WTC11 (cell line): ENCODE results near the gene NFATC3. TPM values are rescaled to one million over a fixed set of nuclear protein-coding genes. Genes with fewer than 3 reads are reported as not detected.

Experiments
- ATAC-seq: fragments of 200-7000 bp; cut with Tn5 transposase; 2 replicates; pipeline ENCODE4 v1.10.0; 2021; ENCODE audit warnings: mild to moderate bottlenecking, moderate library complexity
- CTCF ChIA-PET: fragments of 300-600 bp; sonication (Branson Sonifier 250); formaldehyde crosslinking; loops from one replicate; lab custom pipeline; 2021; ENCODE audit warnings: antibody characterized with exemption; lab: Charles Lee
- POLR2A ChIA-PET: fragments of 350-600 bp; sonication (Branson Sonifier 250); formaldehyde crosslinking; loops from one replicate; lab custom pipeline; 2021; ENCODE audit warnings: antibody characterized with exemption; lab: Charles Lee
- DNase-seq: peaks from one replicate; pipeline ENCODE4 v3.0.0; 2021; ENCODE audit warnings: low spot score
- H3K27ac Mint-ChIP-seq: 2 replicates; pipeline ENCODE4 v1.8.0; 2021; ENCODE audit warnings: mixed read lengths
- H3K27me3 Mint-ChIP-seq: 2 replicates; pipeline ENCODE4 v1.8.0; 2021; ENCODE audit warnings: low read depth, mild to moderate bottlenecking, moderate library complexity, mixed read lengths
- H3K36me3 Mint-ChIP-seq: 2 replicates; pipeline ENCODE4 v1.8.0; 2021; ENCODE audit warnings: mixed read lengths
- H3K4me1 Mint-ChIP-seq: 2 replicates; pipeline ENCODE4 v1.8.0; 2022; ENCODE audit warnings: mixed read lengths
- H3K4me3 Mint-ChIP-seq: 2 replicates; pipeline ENCODE4 v1.8.0; 2021; ENCODE audit warnings: mild to moderate bottlenecking, moderate library complexity, mixed read lengths
- H3K9me3 Mint-ChIP-seq: 2 replicates; pipeline ENCODE4 v1.8.0; 2021; ENCODE audit warnings: mixed read lengths
- ATF1 ChIP-seq: sonication (generic); formaldehyde crosslinking; IDR thresholded peaks from 2 replicates; pipeline ENCODE4 v1.8.1; 2023; ENCODE audit warnings: mild to moderate bottlenecking, moderate library complexity, missing genetic modification reagents
- ATF6 ChIP-seq: sonication (generic); formaldehyde crosslinking; IDR thresholded peaks from 2 replicates; pipeline ENCODE4 v1.8.1; 2023; ENCODE audit warnings: mild to moderate bottlenecking, missing genetic modification reagents
- FOXJ3 ChIP-seq: sonication (generic); formaldehyde crosslinking; IDR thresholded peaks from 2 replicates; pipeline ENCODE4 v1.9.0; 2021; ENCODE audit warnings: missing genetic modification reagents, mild to moderate bottlenecking, borderline replicate concordance
- FOXP1 ChIP-seq: sonication (generic); formaldehyde crosslinking; IDR thresholded peaks from 2 replicates; pipeline ENCODE4 v1.8.0; 2022; ENCODE audit warnings: missing genetic modification reagents, mild to moderate bottlenecking, moderate library complexity, borderline replicate concordance
- GABPB1 ChIP-seq: sonication (generic); formaldehyde crosslinking; IDR thresholded peaks from 2 replicates; pipeline ENCODE4 v1.8.1; 2023; ENCODE audit warnings: mild to moderate bottlenecking, missing genetic modification reagents
- HMGA2 ChIP-seq: fragments of 250-450 bp; sonication (Bioruptor Pico); IDR thresholded peaks from 2 replicates; pipeline ENCODE4 v1.4.0; 2021; ENCODE audit warnings: mild to moderate bottlenecking, moderate library complexity
- NFYB ChIP-seq: sonication (generic); formaldehyde crosslinking; conservative IDR thresholded peaks from 2 replicates; pipeline ENCODE4 v1.8.0; 2022; ENCODE audit warnings: low read depth, missing genetic modification reagents
- NR3C1 ChIP-seq: sonication (generic); formaldehyde crosslinking; conservative IDR thresholded peaks from 2 replicates; pipeline ENCODE4 v1.8.1; 2023; ENCODE audit warnings: low read depth, mild to moderate bottlenecking, missing genetic modification reagents
- RELA ChIP-seq: sonication (generic); formaldehyde crosslinking; IDR thresholded peaks from 2 replicates; pipeline ENCODE4 v1.8.1; 2022; ENCODE audit warnings: missing genetic modification reagents, mild to moderate bottlenecking, borderline replicate concordance
- SMAD4 ChIP-seq: sonication (generic); formaldehyde crosslinking; IDR thresholded peaks from 2 replicates; pipeline ENCODE4 v1.8.0; 2022; ENCODE audit warnings: mild to moderate bottlenecking, missing genetic modification reagents
- SOX15 ChIP-seq: fragments of 250-450 bp; sonication (Bioruptor Pico); IDR thresholded peaks from 2 replicates; pipeline ENCODE4 v1.9.0; 2021; ENCODE audit warnings: mild to moderate bottlenecking
- SP1 ChIP-seq: sonication (generic); formaldehyde crosslinking; conservative IDR thresholded peaks from 2 replicates; pipeline ENCODE4 v1.8.1; 2022; ENCODE audit warnings: missing genetic modification reagents
- USF2 ChIP-seq: sonication (generic); formaldehyde crosslinking; IDR thresholded peaks from 2 replicates; pipeline ENCODE4 v1.8.1; 2023; ENCODE audit warnings: mild to moderate bottlenecking, missing genetic modification reagents, moderate library complexity
- ZNF219 ChIP-seq: sonication (generic); formaldehyde crosslinking; IDR thresholded peaks from 2 replicates; pipeline ENCODE4 v1.8.0; 2023; ENCODE audit warnings: missing genetic modification reagents, mild to moderate bottlenecking, borderline replicate concordance
- ZNF423 ChIP-seq: fragments of 250-450 bp; sonication (Bioruptor Pico); IDR thresholded peaks from 2 replicates; pipeline ENCODE4 v2.1.2; 2022; ENCODE audit warnings: mild to moderate bottlenecking, moderate library complexity
- total RNA-seq: library from RNA; stranded (reverse); gene quantifications from 3 replicates; pipeline ENCODE4 v1.2.3, GENCODE V29; 2021
- TF ChIP-seq, protein P1 (sequence below): fragments of 250-450 bp; sonication (Bioruptor Pico); conservative IDR thresholded peaks from 2 replicates; pipeline ENCODE4 v1.9.0; 2021; ENCODE audit warnings: mild to moderate bottlenecking

NFATC3 gene
- total RNA-seq, 1 experiment from 2014 or later: 34.6 TPM

GRCh38 chr16:68078701-68079375, 6.3 kb upstream of the NFATC3 start:
- ATAC-seq (no peak), DNase-seq (no peak)
- Mint-ChIP-seq H3K9me3 (no peaks in the 10 kb centered on the region), H3K4me1 (peaks cover 6% of the 10 kb centered on the region), H3K36me3 (peaks cover 26% of the 10 kb centered on the region), H3K4me3 (no peak overlapping the region), H3K27me3 (no peaks in the 10 kb centered on the region), H3K27ac (no peak overlapping the region)
- CTCF ChIA-PET: no interaction called here
- POLR2A ChIA-PET: interaction anchor here (0.6 kb wide), 1 partner anchor 64 kb away, joined by 3 read pairs; no protein-coding TSS in a partner anchor
- TF ChIP-seq SP1 (CRISPR knock-in tag): no peak
- no peak for TF ChIP-seq USF2 (CRISPR knock-in tag)
- no peak for TF ChIP-seq NR3C1 (CRISPR knock-in tag)
- no peak for TF ChIP-seq ZNF423 (CRISPR knock-in tag)
- no peak for TF ChIP-seq ATF1 (CRISPR knock-in tag)
- TF ChIP-seq, protein P1, sequence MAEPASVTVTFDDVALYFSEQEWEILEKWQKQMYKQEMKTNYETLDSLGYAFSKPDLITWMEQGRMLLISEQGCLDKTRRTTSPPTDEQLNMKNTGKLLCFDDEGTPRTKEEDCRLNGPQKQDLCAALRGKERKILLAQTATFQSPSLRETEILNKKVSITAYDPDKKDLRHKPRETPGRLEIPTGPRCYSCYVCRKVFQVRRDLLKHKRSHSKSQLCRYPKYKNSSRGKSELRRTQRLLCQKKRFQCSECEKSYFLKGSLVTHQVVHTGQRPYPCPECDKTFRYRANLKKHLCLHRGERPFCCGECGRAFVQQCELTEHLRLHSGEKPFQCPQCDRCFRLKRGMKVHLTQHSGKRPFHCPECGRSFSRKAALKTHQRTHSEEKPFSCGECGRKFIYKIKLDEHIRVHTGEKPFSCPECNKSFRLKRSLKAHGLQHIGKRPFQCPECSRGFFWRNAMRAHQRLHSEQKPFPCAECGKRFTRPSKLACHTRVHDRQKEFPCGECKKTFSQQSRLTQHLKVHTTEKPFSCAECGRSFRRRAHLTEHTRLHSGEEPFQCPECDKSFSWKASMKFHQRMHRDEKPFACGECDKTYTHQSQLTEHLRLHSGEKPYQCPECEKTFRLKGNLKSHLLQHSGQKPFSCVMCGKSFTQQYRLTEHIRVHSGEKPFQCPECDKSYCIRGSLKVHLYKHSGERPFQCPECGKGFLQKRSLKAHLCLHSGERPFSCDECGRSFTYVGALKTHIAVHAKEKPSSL (CRISPR knock-in tag): no peak
- no peak for TF ChIP-seq ATF6 (CRISPR knock-in tag)
- TF ChIP-seq RELA: no peak
- no peak for TF ChIP-seq NFYB
- no peak for TF ChIP-seq HMGA2

DNA sequence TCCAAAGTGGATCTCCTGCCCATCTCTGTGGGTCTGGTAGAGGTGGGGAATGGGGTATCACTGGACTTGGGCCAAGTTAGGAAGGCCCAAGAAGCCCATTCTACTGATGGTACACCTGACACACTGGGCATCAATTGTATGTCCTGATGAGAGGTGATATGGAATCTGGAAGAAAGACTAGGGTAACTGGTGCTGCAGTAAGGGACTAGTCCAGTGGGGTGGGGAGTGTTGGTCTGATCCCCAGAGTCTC, 5.9 kb upstream of the NFATC3 start:
- ATAC-seq: no peak
- no peak overlapping the region for H3K4me3 Mint-ChIP-seq

DNA sequence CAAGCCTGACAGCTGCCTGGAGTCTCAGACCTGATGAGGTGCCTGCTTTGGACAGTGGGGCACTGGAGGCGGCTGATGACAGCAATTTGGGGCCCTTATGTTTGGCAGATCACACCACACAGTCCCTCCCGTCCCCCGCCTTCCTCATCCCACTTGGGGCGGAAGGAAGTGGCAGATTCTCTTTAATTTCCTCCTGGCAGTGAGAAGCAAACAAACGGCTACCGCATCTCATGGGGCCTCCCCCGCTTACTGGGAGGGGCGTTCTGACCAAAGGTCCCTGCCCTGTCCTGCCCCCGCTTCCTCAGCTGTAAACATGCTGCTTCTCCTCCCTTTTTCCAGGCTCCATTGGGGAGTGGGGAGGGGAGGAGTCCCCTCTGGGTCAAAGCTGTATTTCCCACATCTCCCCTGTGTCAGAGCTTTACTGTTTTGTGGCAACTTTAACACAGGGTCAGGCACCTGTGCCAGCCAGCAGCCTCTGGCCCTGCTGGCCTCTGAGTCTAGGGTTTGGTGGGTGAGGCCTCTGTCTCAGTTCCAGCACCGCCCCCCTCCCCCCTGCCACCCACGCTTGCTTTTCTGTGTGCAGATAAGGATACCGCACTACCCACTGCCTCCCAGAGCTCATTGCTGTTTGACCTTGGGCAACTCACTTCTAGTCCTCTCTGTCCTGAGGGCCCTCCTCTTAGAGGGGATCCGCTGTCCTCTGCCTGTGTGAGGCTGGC, 5.4 kb upstream of the NFATC3 start:
- H3K27ac Mint-ChIP-seq: no peak overlapping the region
- CTCF ChIA-PET: interaction anchor here (0.7 to 1.0 kb wide), 2 partner anchors 14 to 182 kb away, joined by 3 to 4 read pairs; no protein-coding TSS in a partner anchor
- DNase-seq: no peak

More for the DNA sequence above, 5.9 kb upstream of the NFATC3 start:
- DNase-seq: no peak
- Mint-ChIP-seq H3K27me3 (no peaks in the 10 kb centered on the region), H3K4me1 (peaks cover 9% of the 10 kb centered on the region), H3K36me3 (peaks cover 23% of the 10 kb centered on the region), H3K9me3 (no peaks in the 10 kb centered on the region), H3K27ac (no peak overlapping the region)
- TF ChIP-seq ZNF219 (CRISPR knock-in tag): no peak
- TF ChIP-seq FOXP1 (CRISPR knock-in tag): no peak
- TF ChIP-seq FOXJ3 (CRISPR knock-in tag): no peak
- ChIA-PET CTCF (interaction anchor here (0.7 kb wide), 1 partner anchor 182 kb away, joined by 3 read pairs; no protein-coding TSS in a partner anchor), POLR2A (interaction anchor here (0.6 kb wide), 1 partner anchor 64 kb away, joined by 3 read pairs; no protein-coding TSS in a partner anchor)

More for the DNA sequence above, 5.4 kb upstream of the NFATC3 start:
- no peak for ATAC-seq
- TF ChIP-seq SMAD4 (CRISPR knock-in tag) (no peak), GABPB1 (CRISPR knock-in tag) (peak; percentile 54), SOX15 (no peak)
- Mint-ChIP-seq H3K4me3 (no peak overlapping the region), H3K36me3 (peaks cover 19% of the 10 kb centered on the region), H3K4me1 (peaks cover 9% of the 10 kb centered on the region), H3K27me3 (no peaks in the 10 kb centered on the region), H3K9me3 (no peaks in the 10 kb centered on the region)
- POLR2A ChIA-PET: interaction anchor here (0.6 kb wide), 1 partner anchor 65 kb away, joined by 3 read pairs; no protein-coding TSS in a partner anchor
